Measurements from ENCODE around the gene NUMB.

DNA sequence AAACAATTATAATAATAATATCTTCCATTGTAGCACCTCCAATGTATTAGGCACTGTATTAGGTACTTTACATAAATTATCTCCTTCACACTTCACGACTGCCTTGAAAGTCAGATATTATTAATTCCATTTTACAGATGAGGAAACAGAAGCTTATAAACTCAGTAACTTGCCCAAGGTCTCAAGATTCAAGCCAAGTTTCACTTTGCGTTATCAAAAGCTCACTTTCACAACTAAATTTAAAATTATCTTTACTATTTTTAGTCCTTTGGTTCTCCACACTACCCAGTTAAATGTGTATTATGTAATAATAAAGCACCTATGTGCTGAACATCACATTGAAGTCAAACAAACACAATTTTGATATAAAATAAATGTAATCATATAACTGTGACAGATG, 55.8 kb downstream of the NUMB start:
- TF ChIP-seq POLR2A (IDR thresholded peaks at IDR 0.05; ENCODE audit: low read depth, low read length) (no peak), POLR2AphosphoS5 (IDR thresholded peaks at IDR 0.05; ENCODE audit: insufficient read depth, low read depth, low read length) (no peak)
- TF ChIP-seq, protein P1, sequence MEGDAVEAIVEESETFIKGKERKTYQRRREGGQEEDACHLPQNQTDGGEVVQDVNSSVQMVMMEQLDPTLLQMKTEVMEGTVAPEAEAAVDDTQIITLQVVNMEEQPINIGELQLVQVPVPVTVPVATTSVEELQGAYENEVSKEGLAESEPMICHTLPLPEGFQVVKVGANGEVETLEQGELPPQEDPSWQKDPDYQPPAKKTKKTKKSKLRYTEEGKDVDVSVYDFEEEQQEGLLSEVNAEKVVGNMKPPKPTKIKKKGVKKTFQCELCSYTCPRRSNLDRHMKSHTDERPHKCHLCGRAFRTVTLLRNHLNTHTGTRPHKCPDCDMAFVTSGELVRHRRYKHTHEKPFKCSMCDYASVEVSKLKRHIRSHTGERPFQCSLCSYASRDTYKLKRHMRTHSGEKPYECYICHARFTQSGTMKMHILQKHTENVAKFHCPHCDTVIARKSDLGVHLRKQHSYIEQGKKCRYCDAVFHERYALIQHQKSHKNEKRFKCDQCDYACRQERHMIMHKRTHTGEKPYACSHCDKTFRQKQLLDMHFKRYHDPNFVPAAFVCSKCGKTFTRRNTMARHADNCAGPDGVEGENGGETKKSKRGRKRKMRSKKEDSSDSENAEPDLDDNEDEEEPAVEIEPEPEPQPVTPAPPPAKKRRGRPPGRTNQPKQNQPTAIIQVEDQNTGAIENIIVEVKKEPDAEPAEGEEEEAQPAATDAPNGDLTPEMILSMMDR (IDR thresholded peaks at IDR 0.05; ENCODE audit: extremely low read depth in 1 of 2, insufficient read depth in 1 of 2, low read depth in 1 of 2, low read length in 2 of 2): no peak

Data from endothelial cell of umbilical vein (primary cell).